DOHH2 (cell line): ENCODE measurements around the gene MAPK6.

Experiments used
- H3F3A ChIP-seq: fragments of 200-600 bp; sonication (generic), shearing (Covaris generic); 2 replicates; pipeline ENCODE4 v1.6.0; 2016; ENCODE audit warnings: antibody characterized with exemption, mild to moderate bottlenecking; ENCODE audit not compliant: control insufficient read depth, insufficient read depth
- H3K27ac ChIP-seq: fragments of 200-600 bp; sonication (generic); 2 replicates; pipeline ENCODE4 v1.5.1; 2014; ENCODE audit warnings: low read depth, mild to moderate bottlenecking, low read length, moderate library complexity
- H3K27me3 ChIP-seq: fragments of 200-600 bp; sonication (generic); 2 replicates; pipeline ENCODE4 v1.6.1; 2014; ENCODE audit warnings: mild to moderate bottlenecking, low read length, mixed read lengths; ENCODE audit not compliant: control insufficient read depth
- H3K36me3 ChIP-seq: fragments of 200-600 bp; sonication (generic); 2 replicates; pipeline ENCODE4 v1.6.1; 2014; ENCODE audit warnings: mild to moderate bottlenecking, low read length, moderate library complexity, mixed read lengths; ENCODE audit not compliant: control insufficient read depth
- H3K4me1 ChIP-seq: fragments of 200-600 bp; sonication (generic); 2 replicates; pipeline ENCODE4 v1.6.1; 2014; ENCODE audit warnings: mild to moderate bottlenecking, low read length, mixed read lengths; ENCODE audit not compliant: control insufficient read depth
- H3K4me2 ChIP-seq: fragments of 200-600 bp; sonication (generic); 2 replicates; pipeline ENCODE4 v1.6.0; 2014; ENCODE audit warnings: mild to moderate bottlenecking, low read length, moderate library complexity
- H3K4me3 ChIP-seq: fragments of 200-600 bp; sonication (generic); 2 replicates; pipeline ENCODE4 v1.5.1; 2014; ENCODE audit warnings: mild to moderate bottlenecking, low read length, mixed read lengths
- H3K79me2 ChIP-seq: fragments of 200-600 bp; sonication (generic); 2 replicates; pipeline ENCODE4 v1.6.1; 2014; ENCODE audit warnings: mild to moderate bottlenecking, low read length, mixed read lengths; ENCODE audit not compliant: control insufficient read depth
- H3K9me2 ChIP-seq: fragments of 200-600 bp; sonication (generic); replicated peaks from 2 replicates; pipeline ENCODE4 v1.6.1; 2014; ENCODE audit warnings: mild to moderate bottlenecking, low read length, mixed read lengths; ENCODE audit not compliant: control insufficient read depth
- H3K9me3 ChIP-seq: fragments of 200-600 bp; sonication (generic); 2 replicates; pipeline ENCODE4 v1.6.1; 2014; ENCODE audit warnings: antibody characterized with exemption, low read length, mixed read lengths; ENCODE audit not compliant: control insufficient read depth, insufficient read depth
- H4K20me1 ChIP-seq: fragments of 200-600 bp; sonication (generic); 2 replicates; pipeline ENCODE4 v1.6.0; 2014; ENCODE audit warnings: low read depth, mild to moderate bottlenecking, antibody characterized with exemption, low read length, moderate library complexity; ENCODE audit not compliant: control insufficient read depth, insufficient read depth
- CTCF ChIP-seq: fragments of 200-600 bp; sonication (generic); IDR thresholded peaks from one replicate; pipeline ENCODE4 v1.5.1; 2014; ENCODE audit warnings: antibody characterized with exemption, mild to moderate bottlenecking, low read depth, low read length; ENCODE audit not compliant: poor library complexity, severe bottlenecking
- EZH2phosphoT487 ChIP-seq: fragments of 200-600 bp; sonication (generic); IDR thresholded peaks from 2 replicates; pipeline ENCODE4 v1.6.1; 2017; ENCODE audit warnings: borderline replicate concordance, mild to moderate bottlenecking, antibody characterized with exemption, low read length, moderate library complexity, mixed read lengths

MAPK6 gene

GRCh38 chr15:52066842-52067544 is 48.0 kb downstream of the MAPK6 start:
- TF ChIP-seq CTCF: no peak
- H3K4me3 ChIP-seq: no peak overlapping the region
- H3K9me3 ChIP-seq: no peaks in the 10 kb centered on the region
- no peaks in the 10 kb centered on the region for H3K27me3 ChIP-seq
- H3K79me2 ChIP-seq: no peaks in the 10 kb centered on the region
- H3K36me3 ChIP-seq: peaks cover 19% of the 10 kb centered on the region
- H3K9me2 ChIP-seq: no peaks in the 10 kb centered on the region
- H3K4me1 ChIP-seq: no peaks in the 10 kb centered on the region
- H3F3A ChIP-seq: no peaks in the 10 kb centered on the region
- no peak overlapping the region for H3K27ac ChIP-seq
- H3K4me2 ChIP-seq: no peak overlapping the region
- H4K20me1 ChIP-seq: no peaks in the 10 kb centered on the region

GRCh38 chr15:52067545-52067926 is 48.5 kb downstream of the MAPK6 start:
- no peaks in the 10 kb centered on the region for H3F3A ChIP-seq
- no peaks in the 10 kb centered on the region for H4K20me1 ChIP-seq
- H3K4me1 ChIP-seq: no peaks in the 10 kb centered on the region
- H3K36me3 ChIP-seq: peaks cover 14% of the 10 kb centered on the region
- H3K27ac ChIP-seq: no peak overlapping the region
- no peak for TF ChIP-seq CTCF
- no peaks in the 10 kb centered on the region for H3K9me3 ChIP-seq
- no peak overlapping the region for H3K4me2 ChIP-seq
- H3K79me2 ChIP-seq: no peaks in the 10 kb centered on the region
- H3K27me3 ChIP-seq: no peaks in the 10 kb centered on the region
- H3K9me2 ChIP-seq: no peaks in the 10 kb centered on the region
- H3K4me3 ChIP-seq: no peak overlapping the region

- Histone ChIP-seq H3K4me2 (no peak overlapping the region), H4K20me1 (no peaks in the 10 kb centered on the region), H3K9me2 (no peaks in the 10 kb centered on the region), H3K4me3 (no peak overlapping the region), H3K79me2 (no peaks in the 10 kb centered on the region), H3F3A (no peaks in the 10 kb centered on the region), H3K4me1 (no peaks in the 10 kb centered on the region), H3K36me3 (peaks cover 9% of the 10 kb centered on the region), H3K27ac (no peak overlapping the region), H3K9me3 (no peaks in the 10 kb centered on the region), H3K27me3 (no peaks in the 10 kb centered on the region)
- TF ChIP-seq EZH2phosphoT487 (no peak), CTCF (no peak)
These were observed 49.1 kb downstream of the MAPK6 start for GRCh38 chr15:52068004-52068615.
